Measurements from ENCODE around the gene EDC4.
A peak's percentile ranks its signal among the peaks of the same experiment; 100 is the strongest.

DNA sequence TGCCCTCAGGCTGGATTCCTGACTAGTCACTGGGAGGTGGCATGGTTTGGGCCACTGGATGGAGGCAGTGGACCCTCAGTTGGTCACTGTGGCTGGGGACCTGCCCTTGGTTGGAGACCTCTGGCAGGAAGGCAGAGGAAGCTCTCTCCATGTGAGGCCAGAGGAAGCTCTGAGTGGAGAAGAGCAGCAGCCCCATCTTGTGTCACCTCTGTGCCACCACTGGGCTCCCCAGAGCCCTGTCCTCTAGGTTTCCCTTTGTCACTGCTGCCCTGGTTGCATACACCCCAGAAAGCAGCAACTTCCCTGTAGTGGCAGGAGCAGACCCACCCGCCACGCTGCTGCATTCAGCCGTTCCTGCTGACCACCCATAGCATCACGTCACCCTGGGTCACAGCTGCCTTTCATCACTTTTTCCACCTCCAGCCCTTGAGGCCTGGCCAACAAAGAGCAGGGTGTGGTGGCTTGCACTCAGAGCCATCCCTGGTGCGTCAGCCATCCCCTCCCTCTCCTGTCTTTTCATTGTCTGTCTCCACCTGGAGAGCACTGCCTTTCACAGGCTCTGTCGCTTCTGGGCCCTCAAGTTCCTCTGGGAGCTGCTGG lies 46.9 kb downstream of the EDC4 start:
- TF ChIP-seq, protein P1, sequence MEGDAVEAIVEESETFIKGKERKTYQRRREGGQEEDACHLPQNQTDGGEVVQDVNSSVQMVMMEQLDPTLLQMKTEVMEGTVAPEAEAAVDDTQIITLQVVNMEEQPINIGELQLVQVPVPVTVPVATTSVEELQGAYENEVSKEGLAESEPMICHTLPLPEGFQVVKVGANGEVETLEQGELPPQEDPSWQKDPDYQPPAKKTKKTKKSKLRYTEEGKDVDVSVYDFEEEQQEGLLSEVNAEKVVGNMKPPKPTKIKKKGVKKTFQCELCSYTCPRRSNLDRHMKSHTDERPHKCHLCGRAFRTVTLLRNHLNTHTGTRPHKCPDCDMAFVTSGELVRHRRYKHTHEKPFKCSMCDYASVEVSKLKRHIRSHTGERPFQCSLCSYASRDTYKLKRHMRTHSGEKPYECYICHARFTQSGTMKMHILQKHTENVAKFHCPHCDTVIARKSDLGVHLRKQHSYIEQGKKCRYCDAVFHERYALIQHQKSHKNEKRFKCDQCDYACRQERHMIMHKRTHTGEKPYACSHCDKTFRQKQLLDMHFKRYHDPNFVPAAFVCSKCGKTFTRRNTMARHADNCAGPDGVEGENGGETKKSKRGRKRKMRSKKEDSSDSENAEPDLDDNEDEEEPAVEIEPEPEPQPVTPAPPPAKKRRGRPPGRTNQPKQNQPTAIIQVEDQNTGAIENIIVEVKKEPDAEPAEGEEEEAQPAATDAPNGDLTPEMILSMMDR (IDR thresholded peaks at IDR 0.05 in 2 of 3, conservative IDR thresholded peaks at IDR 0.05 in 1 of 3; ENCODE audit: borderline replicate concordance in 1 of 3, insufficient read depth in 1 of 3, low read depth in 2 of 3, low read length in 2 of 3): no peak
- TF ChIP-seq POLR2A (IDR thresholded peaks at IDR 0.05; ENCODE audit: borderline replicate concordance, extremely low read depth, insufficient read depth, insufficient read length): no peak
- TF ChIP-seq EZH2phosphoT487 (IDR thresholded peaks at IDR 0.05; ENCODE audit: borderline replicate concordance): no peak
- peak; percentile 35; the same call in 1 of the 2 replicates for TF ChIP-seq RAD21 (IDR thresholded peaks at IDR 0.05; ENCODE audit: low read depth)
- TF ChIP-seq CEBPB (IDR thresholded peaks at IDR 0.05; ENCODE audit: low read depth): no peak
- no peak for TF ChIP-seq POLR2AphosphoS5 (IDR thresholded peaks at IDR 0.05; ENCODE audit: low read depth, low read length)
